ENCODE results near the gene ANKRD28.
"Not testable (repeated sequence)": the region's sequence is repeated elsewhere in the genome, so short reads cannot be mapped to it uniquely, and the experiment has no call there.

DNA sequence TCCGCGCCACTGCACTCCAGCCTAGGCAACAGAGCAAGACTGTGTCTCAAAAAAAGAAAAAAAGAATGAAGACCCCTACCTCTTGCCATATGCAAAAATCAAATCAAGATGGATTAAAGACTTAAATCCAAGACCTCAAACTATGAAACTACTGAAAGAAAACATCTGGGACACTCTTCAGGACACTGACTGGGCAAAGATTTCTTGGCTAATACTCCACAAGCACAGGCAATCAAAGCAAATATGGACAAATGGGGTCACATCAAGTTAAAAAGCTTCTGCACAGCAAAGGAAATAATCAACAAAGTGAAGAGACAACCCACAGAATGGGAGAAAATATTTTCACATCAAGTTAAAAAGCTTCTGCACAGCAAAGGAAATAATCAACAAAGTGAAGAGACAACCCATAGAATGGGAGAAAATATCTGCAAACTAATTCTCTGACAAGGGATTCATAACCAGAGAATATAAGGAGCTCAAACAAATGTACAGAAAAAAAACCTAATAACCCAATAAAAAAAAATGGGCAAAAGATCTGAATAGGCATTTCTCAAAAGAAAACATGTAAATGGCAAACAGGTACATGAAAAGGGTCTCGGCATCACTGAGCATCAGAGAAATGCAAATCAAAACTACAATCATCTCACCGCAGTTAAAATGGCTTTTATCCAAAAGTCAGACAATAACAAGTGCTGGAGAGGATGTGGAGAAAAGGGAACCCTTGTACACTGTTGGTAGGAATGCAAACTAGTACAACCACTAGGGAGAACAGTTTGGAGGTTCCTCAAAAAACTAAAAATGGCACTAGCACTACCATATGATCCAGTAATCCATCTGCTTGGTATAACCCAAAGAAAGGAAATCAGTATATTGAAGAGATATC, 43.6 kb upstream of the ANKRD28 start:
- not testable (repeated sequence) for TF ChIP-seq BRF2, HOXD1 (CRISPR knock-in tag; IDR thresholded peaks at IDR 0.05)

Measured in HepG2 (cell line).